AG04449 (cell line): ENCODE data around the gene NEMF.

ENCODE experiments used
- CTCF ChIA-PET: fragments of 350-600 bp; formaldehyde crosslinking; extraction: SDS; loops from one replicate; lab custom pipeline; 2021; ENCODE audit warnings: antibody characterized with exemption; lab: Yijun Ruan, JAX
- POLR2A ChIA-PET: fragments of 400-600, 350-600 bp; formaldehyde crosslinking; extraction: SDS; loops from one replicate; lab custom pipeline; 2020; ENCODE audit warnings: antibody characterized with exemption, inconsistent platforms; lab: Yijun Ruan, JAX
- DNase-seq: peaks from one replicate; pipeline ENCODE4 v3.0.0-alpha.2; 2010; ENCODE audit warnings: low read depth, low spot score
- H3K4me3 ChIP-seq: 2 replicates; pipeline ENCODE4 v1.5.1; 2011; ENCODE audit warnings: low read depth, mild to moderate bottlenecking, control low read depth, low read length
- TF ChIP-seq, protein P1 (sequence below): IDR thresholded peaks from one replicate; pipeline ENCODE4 v1.5.1; 2011; ENCODE audit warnings: mild to moderate bottlenecking, moderate library complexity, low read length, control low read depth, inconsistent platforms; ENCODE audit not compliant: insufficient read depth; ENCODE audit errors: missing control alignments

Gene NEMF

DNA sequence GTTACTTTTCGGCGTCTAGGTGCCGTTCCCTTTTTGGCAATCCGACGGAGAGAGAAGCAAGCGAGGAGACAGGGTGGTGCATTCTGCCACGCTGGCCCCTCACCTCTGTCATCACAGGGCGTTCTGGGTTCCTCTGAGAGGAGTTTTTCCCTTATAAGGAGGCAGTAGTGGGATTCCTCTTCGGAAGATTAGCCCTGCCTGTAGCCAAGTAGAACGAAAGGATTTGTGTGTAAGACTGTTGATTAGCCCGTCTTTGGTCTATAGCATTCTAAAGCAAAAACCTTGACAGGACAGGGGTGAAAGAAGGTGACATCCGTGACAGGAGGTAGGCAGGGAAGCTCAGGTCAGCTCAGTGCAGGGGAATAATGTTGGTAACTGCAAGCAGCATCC lies 9.1 kb upstream of the NEMF start:
- ChIA-PET POLR2A (interaction anchor here (1.1 to 3.4 kb wide), 11 partner anchors 8 to 370 kb away, joined by 3 to 25 read pairs (median 5); partner anchors contain the start of genes ARF6, NEMF and SOS2), CTCF (interaction anchor here (0.7 to 15.7 kb wide), 64 partner anchors 9 to 670 kb away, joined by 3 to 368 read pairs (median 5); partner anchors contain the start of genes ARF6, DMAC2L, L2HGDH and MGAT2)
- H3K4me3 ChIP-seq = peak overlapping the region; percentile 64
- TF ChIP-seq, protein P1, sequence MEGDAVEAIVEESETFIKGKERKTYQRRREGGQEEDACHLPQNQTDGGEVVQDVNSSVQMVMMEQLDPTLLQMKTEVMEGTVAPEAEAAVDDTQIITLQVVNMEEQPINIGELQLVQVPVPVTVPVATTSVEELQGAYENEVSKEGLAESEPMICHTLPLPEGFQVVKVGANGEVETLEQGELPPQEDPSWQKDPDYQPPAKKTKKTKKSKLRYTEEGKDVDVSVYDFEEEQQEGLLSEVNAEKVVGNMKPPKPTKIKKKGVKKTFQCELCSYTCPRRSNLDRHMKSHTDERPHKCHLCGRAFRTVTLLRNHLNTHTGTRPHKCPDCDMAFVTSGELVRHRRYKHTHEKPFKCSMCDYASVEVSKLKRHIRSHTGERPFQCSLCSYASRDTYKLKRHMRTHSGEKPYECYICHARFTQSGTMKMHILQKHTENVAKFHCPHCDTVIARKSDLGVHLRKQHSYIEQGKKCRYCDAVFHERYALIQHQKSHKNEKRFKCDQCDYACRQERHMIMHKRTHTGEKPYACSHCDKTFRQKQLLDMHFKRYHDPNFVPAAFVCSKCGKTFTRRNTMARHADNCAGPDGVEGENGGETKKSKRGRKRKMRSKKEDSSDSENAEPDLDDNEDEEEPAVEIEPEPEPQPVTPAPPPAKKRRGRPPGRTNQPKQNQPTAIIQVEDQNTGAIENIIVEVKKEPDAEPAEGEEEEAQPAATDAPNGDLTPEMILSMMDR = no peak
- DNase-seq = peak; percentile 73

DNA sequence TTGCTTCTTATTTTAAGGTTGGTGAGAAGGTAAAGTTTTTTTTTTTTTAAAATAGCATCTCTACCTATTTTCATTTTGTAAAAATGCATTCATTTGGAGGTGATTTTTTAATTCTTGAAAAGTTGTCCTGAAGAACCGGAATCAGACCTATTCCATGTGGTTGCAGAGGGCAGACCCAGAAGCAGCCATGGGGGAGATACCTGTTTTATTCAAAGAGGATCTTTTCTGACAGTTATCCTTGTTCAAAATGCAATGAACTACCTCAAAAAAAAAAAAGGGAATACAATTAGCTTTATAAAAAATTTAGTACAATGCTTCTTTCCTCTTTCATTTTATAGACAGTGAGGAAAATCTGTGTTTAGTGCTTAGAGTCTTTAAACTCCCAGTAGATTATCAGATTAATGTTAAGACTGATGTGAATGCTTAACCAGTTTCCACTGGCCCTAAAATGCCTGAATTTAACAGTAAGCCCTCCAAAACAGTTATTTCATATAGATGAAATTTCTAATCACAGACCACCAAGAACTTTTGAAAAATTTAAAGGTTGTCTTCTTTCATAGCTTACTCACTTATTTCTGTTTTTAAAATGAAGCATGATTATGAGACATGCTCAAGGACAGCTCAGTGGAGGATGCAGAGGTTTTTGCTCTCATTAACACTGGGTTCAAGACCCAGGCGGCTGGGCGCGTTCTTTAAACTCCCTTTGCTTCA lies 8.6 kb upstream of the NEMF start:
- no peak for DNase-seq
- CTCF ChIA-PET = interaction anchor here (0.7 to 15.7 kb wide), 57 partner anchors 10 to 671 kb away, joined by 3 to 368 read pairs (median 5); partner anchors contain the start of genes ARF6, MGAT2, NEMF and RPL36AL

DNA sequence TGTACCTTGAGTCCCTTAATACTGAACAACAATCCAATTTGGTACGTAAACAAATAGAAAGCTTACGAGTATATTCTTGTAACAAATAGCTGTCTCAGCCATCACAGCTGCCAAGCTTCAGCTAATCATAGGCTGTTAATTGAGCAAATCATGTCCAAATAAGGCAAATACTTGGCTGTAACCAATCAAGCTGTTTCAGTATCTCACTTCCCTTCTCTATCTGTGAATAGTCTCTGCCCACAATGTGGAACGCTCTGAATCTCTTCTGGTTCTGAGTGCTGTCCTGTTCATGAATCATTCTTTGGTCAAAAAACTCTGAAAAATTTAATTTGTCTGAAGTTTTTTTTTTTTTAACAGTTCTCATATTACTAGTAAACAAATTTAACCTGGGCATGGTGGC lies 5.8 kb upstream of the NEMF start:
- ChIA-PET POLR2A (interaction anchor here (0.7 kb wide), 1 partner anchor 307 kb away, joined by 3 read pairs; no protein-coding TSS in a partner anchor), CTCF (interaction anchor here (0.8 to 15.7 kb wide), 3 partner anchors 7 to 402 kb away, joined by 3 to 368 read pairs (median 174); partner anchors contain the start of gene NEMF)
- H3K4me3 ChIP-seq = no peak overlapping the region
- DNase-seq = no peak
- TF ChIP-seq, protein P1 = no peak

More for the DNA sequence above, 8.6 kb upstream of the NEMF start:
- POLR2A ChIA-PET = interaction anchor here (2.3 to 3.4 kb wide), 3 partner anchors 9 to 178 kb away, joined by 17 to 25 read pairs (median 17); partner anchors contain the start of genes ARF6 and NEMF
- peak overlapping the region; percentile 64 for H3K4me3 ChIP-seq
- TF ChIP-seq, protein P1 = no peak

DNA sequence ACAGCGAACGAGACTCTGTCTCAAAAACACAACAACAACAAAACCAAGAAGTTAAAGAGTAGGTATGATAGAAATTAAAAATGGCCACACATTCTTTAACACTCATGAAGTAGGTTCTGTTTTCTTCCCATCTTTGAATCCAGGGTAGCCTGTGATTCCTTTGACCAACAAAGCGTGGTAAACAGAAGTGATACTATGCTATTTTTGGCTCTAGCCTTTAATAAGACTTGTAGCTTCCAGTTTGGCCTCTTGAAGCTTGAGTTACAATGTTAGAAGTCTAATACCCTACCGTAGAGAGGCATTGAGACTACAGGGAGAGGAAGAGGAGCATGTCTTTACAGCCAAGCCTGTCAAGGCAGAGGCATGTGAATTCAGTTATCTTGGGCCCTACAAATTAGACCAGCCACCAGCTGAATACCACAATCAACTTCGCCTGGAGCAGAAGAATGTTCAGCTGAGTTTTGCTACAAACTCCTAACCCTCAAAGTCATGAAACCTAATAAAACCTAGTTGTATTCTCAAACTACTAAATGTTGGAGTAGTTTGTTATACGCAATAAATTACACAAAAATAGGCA lies 4.9 kb upstream of the NEMF start:
- no peak for DNase-seq
- TF ChIP-seq, protein P1 = no peak
- ChIA-PET CTCF (interaction anchor here (0.8 to 15.7 kb wide), 3 partner anchors 10 to 403 kb away, joined by 3 to 368 read pairs (median 3); no protein-coding TSS in a partner anchor), POLR2A (no interaction called here)
- H3K4me3 ChIP-seq = no peak overlapping the region

DNA sequence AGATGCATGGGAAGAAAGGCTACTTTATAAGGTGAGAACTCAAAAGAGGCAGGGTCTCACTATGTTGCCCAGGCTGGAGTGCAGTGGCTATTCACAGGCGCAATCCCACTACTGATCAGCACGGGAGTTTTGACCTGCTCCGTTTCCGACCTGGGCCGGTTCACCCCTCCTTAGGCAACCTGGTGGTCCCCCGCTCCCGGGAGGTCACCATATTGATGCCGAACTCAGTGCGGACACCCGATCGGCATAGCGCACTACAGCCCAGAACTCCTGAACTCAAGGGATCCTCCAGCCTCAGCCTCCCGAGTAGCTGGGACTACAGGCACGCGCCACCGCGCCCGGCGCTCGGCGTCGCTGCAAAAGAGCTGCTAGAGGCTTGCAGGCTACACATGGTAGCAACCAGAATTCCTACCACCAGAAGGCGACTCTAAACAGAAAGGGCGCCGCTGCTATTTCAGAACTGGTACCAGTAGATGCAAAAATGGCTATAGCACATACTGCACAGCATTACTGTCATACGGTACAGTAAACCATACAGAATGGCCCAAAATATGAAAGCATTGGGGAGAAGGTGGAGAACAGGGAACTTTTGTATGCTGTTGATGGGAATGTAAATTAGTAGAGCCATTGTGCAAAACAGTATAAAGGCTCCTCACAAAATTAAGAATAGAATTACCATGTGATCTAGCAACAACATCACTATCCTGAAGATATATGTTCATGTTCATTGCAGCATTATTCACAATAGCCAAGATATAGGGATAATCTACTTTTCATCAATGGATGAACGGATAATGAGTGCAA lies 1.2 kb upstream of the NEMF start:
- TF ChIP-seq, protein P1 = peak; percentile 64
- H3K4me3 ChIP-seq = peak overlapping the region; percentile 18
- ChIA-PET POLR2A (interaction anchor here (1.0 kb wide), 3 partner anchors 9 to 262 kb away, joined by 3 to 5 read pairs (median 4); partner anchors contain the start of gene VCPKMT), CTCF (interaction anchor here (0.6 to 9.5 kb wide), 33 partner anchors 9 to 408 kb away, joined by 3 to 174 read pairs (median 3); partner anchors contain the start of genes ARF6 and VCPKMT)
- DNase-seq = no peak
